Activated CD8-positive, alpha-beta memory T cell treated with anti-CD3 and anti-CD28 coated beads, Interleukin-2, amount 50 U/mL, for 1 hour (primary cell): Measurements from ENCODE around the gene TWIST2.

ENCODE experiments used
- DNase-seq: peaks from one replicate; pipeline ENCODE4 v3.0.0-alpha.2; 2020; ENCODE audit errors: extremely low read depth

The TWIST2 gene

DNA sequence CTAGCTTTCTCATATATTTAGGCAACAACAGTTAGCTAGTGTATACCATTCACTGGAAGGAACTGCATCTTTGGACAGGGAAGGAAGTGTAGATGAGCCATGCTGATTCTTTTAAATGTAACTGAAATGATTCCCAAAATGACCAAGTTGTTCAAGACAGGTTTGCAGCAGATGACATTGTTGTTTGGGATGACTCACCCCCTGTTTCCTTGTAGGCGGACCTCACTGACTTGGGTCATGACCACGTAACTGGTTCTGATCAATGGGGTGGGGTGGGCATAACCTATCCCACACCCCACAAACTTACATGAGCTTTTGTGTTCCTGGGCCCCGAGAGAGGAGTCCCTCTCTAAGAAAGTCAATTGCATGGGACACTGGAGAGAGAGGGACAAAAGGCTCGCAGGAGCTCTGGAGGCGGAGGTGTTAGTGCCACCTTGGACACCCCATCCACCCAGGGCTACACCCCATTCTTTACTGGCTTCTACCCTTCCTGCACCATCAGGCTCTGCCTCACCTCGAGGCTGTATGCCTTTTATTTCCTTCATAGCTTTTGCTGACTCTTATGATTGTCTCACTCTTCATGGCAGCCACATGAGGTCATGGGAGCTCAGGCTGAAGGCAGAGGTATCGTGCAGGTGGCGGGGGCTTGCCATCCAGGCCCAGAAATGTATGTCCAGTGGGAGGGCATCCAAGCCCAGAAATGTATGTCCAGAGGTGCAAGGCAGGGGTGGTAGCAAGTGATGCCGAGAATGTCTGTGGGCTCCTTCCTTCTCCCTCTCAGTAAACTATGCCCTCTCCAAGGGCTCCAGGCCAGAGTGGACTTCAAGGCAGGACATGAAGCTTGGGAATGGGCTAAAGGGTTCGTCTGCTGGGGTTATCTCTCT, 108.0 kb downstream of the TWIST2 start:
- no peak for DNase-seq

DNA sequence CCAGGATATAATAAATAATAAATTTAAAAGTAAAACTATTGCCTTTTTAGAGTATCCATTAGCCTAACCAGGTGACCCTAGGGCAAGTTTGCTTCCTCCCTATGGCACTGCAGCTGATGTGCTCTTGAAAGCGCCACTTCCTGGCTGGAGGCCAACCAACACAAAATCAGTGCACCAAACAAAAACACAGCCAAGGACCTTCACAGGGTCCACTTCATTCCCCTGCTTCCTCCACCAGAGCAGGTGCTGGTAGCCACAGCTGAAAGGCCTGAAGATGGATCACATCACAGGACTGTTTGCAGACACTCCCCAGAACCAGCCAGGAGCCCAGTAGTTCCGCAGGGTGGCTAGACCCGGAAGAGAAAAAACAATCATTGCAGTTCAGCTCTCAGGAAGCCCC, 108.8 kb downstream of the TWIST2 start:
- DNase-seq, result no peak
